Psoas muscle (tissue), 8 donors: ENCODE results near the gene UAP1L1. TPM values are rescaled to one million over a fixed set of nuclear protein-coding genes. Genes with fewer than 3 reads are reported as not detected.

Experiments
- ATAC-seq, 4 donors: fragments of 200-7000 bp; cut with Tn5 transposase; one replicate each; pipeline ENCODE4 v1.9.1; 2020; ENCODE audit warnings: moderate library complexity in 3 of 4, mild to moderate bottlenecking in 2 of 4
- DNase-seq, 2 donors: peaks; one replicate each; pipeline ENCODE4 v3.0.0-alpha.2; 2020
- H3K27ac ChIP-seq: fragments of 200-600 bp; one replicate; pipeline ENCODE4 v1.8.0; 2022
- H3K27me3 ChIP-seq, 3 donors: fragments of 200-600 bp in 1 of 3; one replicate each; pipeline versions ENCODE4 v1.6.1 to v1.8.0; 2013 to 2022; ENCODE audit warnings: low read length in 2 of 3, mild to moderate bottlenecking in 2 of 3, moderate library complexity in 1 of 3; ENCODE audit not compliant: insufficient read depth in 3 of 3
- H3K36me3 ChIP-seq, 2 donors: fragments of 200-600 bp in 1 of 2; one replicate each; pipeline versions ENCODE4 v1.6.1 to v1.8.0; 2013 to 2022; ENCODE audit warnings: low read depth in 1 of 2, mild to moderate bottlenecking in 1 of 2, moderate library complexity in 1 of 2; ENCODE audit not compliant: insufficient read depth in 1 of 2
- H3K4me1 ChIP-seq: fragments of 200-600 bp; one replicate; pipeline ENCODE4 v1.8.0; 2022
- H3K4me3 ChIP-seq: fragments of 200-600 bp; one replicate; pipeline ENCODE4 v1.8.0; 2022; ENCODE audit warnings: mild to moderate bottlenecking
- H3K9me3 ChIP-seq: fragments of 200-600 bp; one replicate; pipeline ENCODE4 v1.8.0; 2022
- CTCF ChIP-seq: fragments of 200-600 bp; IDR thresholded peaks from one replicate; pipeline ENCODE4 v1.8.0; 2022; ENCODE audit warnings: antibody characterized with exemption
- WGBS, 3 donors: extraction: QIAGEN DNeasy Blood & Tissue Kit; methylation state at CpG; one replicate each; pipeline versions ENCODE4 v1.1.6 to v1.1.7; 2013; 5-methylcytosine and 5-hydroxymethylcytosine counted together
- intact Hi-C, 2 donors: fragments of 100-400 bp; cut with DNase I; formaldehyde crosslinking; loops; one replicate each; pipeline versions ENCODE4 v1.11.0 to v1.14.2; 2022
- polyA plus RNA-seq, 3 donors: library from polyadenylated mRNA; stranded (reverse); fragments of 200-250 nt; gene quantifications; one replicate each; pipeline ENCODE4 v1.2.3, GENCODE V29; 2013
- total RNA-seq, 4 donors: library from RNA; stranded (reverse); fragmentation: NEBNext Ultra II Directional in 2 of 4; extraction: Animal tissue kit (Norgen Biotek cat#: 25700) in 2 of 4; gene quantifications; one replicate each; pipeline versions ENCODE4 v1.2.1 to v1.2.4, GENCODE V29; 2021 to 2023
- donor health status: healthy with polysubstance abuse.
- donor health status: DM: no; HTN: no; CAD: no; lungs with moderate emphysema.
- donor health status: Bipolar disorder and iron deficiency.
- donor health status: healthy.
- donor health status: DM: yes; HTN: yes; CAD: no.
- donor health status: DM: no; HTN: no; CAD: no.
- donor health status: DM: no; HTN: no; CAD: no.
- donor health status: DM: yes; HTN: yes; CAD: no.

The UAP1L1 gene
- total and polyA plus RNA-seq, 7 donors, result 1.5 to 4.5 (median 2.4) TPM

DNA sequence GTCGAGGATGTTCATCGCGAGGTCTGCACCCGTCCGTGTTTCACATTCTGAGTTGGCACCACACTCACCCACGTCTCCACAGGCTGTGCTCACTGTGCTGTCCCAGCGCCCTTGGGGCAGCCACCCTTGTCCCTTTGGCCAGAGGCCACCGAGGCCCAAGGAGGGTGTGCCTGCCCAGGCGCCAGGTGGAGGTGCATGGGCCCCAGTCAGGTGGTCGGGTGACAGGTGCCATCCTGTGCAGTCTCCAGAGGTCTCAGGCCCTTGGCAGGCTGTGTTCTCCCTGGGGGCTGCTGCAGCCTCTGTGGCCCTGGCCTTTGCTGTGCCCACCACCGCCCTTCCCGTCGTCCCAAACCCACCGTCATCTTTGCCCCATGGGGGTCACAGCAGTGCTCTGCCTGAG, 21.9 kb downstream of the UAP1L1 start:
- 86 to 91% (median 88%) methylated on average over 13 to 14 of the region's 14 CpGs for WGBS, 3 donors
- DNase-seq, result no peak
- Histone ChIP-seq H3K4me3 (no peak overlapping the region), H3K36me3 (peaks cover 15 to 94% of the 10 kb centered on the region in 2 donors), H3K4me1 (no peaks in the 10 kb centered on the region), H3K27ac (no peak overlapping the region), H3K27me3 (no peaks in the 10 kb centered on the region), H3K9me3 (no peaks in the 10 kb centered on the region)
- intact Hi-C loops, result no loop called here
- no peak for TF ChIP-seq CTCF
- ATAC-seq, result no peak

DNA sequence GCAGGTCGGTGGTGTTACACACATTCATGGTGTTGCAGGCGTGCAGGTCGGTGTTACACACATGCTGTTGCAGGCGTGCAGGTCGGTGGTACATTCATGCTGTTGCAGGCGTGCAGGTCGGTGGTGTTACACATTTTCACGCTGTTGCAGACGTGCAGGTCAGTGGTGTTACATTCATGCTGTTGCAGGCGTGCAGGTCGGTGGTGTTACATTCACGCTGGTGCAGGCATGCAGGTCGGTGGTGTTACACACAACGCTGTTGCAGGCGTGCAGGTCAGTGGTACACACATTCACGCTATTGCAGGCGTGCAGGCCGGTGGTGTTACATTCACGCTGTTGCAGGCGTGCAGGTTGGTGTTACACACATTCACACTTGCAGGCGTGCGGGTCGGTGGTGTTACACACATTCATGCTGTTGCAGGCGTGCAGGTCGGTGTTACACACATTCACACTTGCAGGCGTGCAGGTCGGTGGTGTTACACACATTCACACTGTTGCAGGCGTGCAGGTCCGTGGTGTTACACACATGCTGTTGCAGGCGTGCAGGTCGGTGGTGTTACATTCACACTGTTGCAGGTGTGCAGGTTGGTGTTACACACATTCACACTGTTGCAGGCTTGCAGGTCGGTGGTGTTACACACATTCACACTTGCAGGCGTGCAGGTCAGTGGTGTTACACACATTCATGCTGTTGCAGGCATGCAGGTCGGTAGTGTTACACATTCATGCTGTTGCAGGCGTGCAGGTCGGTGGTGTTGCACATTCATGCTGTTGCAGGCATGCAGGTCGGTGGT, 26.1 kb downstream of the UAP1L1 start:
- TF ChIP-seq CTCF, result no peak
- Histone ChIP-seq H3K27me3 (no peaks in the 10 kb centered on the region), H3K4me3 (no peak overlapping the region), H3K27ac (no peak overlapping the region), H3K9me3 (no peaks in the 10 kb centered on the region), H3K36me3 (peaks cover 15 to 96% of the 10 kb centered on the region in 2 donors), H3K4me1 (no peaks in the 10 kb centered on the region)
- DNase-seq (no peak), ATAC-seq (no peak)
- 93% methylated on average over 37 of the region's 37 CpGs for WGBS, 3 donors
- intact Hi-C loops, result no loop called here

GRCh38 chr9:137105814-137106661, 28.7 kb downstream of the UAP1L1 start:
- no peak for DNase-seq
- ATAC-seq, result no peak

GRCh38 chr9:137106662-137107250, 29.4 kb downstream of the UAP1L1 start:
- no peak for ATAC-seq

More at GRCh38 chr9:137105814-137106661, 28.7 kb downstream of the UAP1L1 start:
- no peaks in the 10 kb centered on the region for H3K9me3 ChIP-seq
- TF ChIP-seq CTCF, result no peak
- H3K4me1 ChIP-seq, result no peaks in the 10 kb centered on the region
- no peaks in the 10 kb centered on the region for H3K27me3 ChIP-seq
- intact Hi-C loops, result no loop called here
- H3K36me3 ChIP-seq, result peaks cover 15 to 95% of the 10 kb centered on the region in 2 donors
- H3K27ac ChIP-seq, result no peak overlapping the region
- no peak overlapping the region for H3K4me3 ChIP-seq
- 89 to 95% (median 94%) methylated on average over 30 to 31 of the region's 31 CpGs for WGBS, 3 donors

More at GRCh38 chr9:137106662-137107250, 29.4 kb downstream of the UAP1L1 start:
- TF ChIP-seq CTCF, result no peak
- Histone ChIP-seq H3K9me3 (no peaks in the 10 kb centered on the region), H3K27me3 (no peaks in the 10 kb centered on the region), H3K36me3 (peaks cover 15 to 93% of the 10 kb centered on the region in 2 donors), H3K27ac (no peak overlapping the region), H3K4me3 (no peak overlapping the region), H3K4me1 (no peaks in the 10 kb centered on the region)
- WGBS, 3 donors, result 88 to 93% (median 90%) methylated on average over 24 to 27 of the region's 27 CpGs
- intact Hi-C loops, result no loop called here
- peak in 1 of 2 donors; percentile 52 for DNase-seq
